Measurements from ENCODE around the gene CDH13. TPM values are rescaled to one million over a fixed set of nuclear protein-coding genes. Genes with fewer than 3 reads are reported as not detected.

CDH13 gene
- total and polyA plus RNA-seq, 9 of the 15 experiments (the other 6 are each of a cell fraction or from before 2014, with no cell fraction given), result 0.03 TPM; not detected in 8

DNA sequence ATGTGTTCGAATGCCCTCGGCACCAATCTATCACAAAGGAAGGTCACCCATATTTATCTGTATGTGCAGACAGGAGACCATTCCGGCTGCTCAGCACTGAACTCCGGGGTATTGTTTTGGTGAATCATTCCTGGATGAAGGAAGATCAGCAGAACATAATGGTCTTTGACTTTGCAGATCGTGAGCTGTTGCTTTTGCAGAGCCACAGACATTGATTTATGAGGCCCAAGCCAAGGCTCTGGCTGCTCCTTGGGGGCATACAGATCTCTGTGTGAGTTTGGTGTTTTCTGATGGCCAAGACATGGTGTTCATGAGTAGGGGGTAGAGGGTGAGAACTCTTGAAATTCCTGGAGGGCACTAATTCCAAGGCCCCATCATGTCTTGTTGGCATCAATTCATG lies 722.2 kb downstream of the CDH13 start (continued):
- TF ChIP-seq, protein P1, sequence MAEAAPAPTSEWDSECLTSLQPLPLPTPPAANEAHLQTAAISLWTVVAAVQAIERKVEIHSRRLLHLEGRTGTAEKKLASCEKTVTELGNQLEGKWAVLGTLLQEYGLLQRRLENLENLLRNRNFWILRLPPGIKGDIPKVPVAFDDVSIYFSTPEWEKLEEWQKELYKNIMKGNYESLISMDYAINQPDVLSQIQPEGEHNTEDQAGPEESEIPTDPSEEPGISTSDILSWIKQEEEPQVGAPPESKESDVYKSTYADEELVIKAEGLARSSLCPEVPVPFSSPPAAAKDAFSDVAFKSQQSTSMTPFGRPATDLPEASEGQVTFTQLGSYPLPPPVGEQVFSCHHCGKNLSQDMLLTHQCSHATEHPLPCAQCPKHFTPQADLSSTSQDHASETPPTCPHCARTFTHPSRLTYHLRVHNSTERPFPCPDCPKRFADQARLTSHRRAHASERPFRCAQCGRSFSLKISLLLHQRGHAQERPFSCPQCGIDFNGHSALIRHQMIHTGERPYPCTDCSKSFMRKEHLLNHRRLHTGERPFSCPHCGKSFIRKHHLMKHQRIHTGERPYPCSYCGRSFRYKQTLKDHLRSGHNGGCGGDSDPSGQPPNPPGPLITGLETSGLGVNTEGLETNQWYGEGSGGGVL (CRISPR knock-in tag; IDR thresholded peaks at IDR 0.05), result no peak
- TF ChIP-seq MAFK (IDR thresholded peaks at IDR 0.05; ENCODE audit: low read length) (no peak), SLC30A9 (CRISPR knock-in tag; IDR thresholded peaks at IDR 0.05) (no peak), HDAC1 (IDR thresholded peaks at IDR 0.05) (no peak)
- TF ChIP-seq, protein P2, sequence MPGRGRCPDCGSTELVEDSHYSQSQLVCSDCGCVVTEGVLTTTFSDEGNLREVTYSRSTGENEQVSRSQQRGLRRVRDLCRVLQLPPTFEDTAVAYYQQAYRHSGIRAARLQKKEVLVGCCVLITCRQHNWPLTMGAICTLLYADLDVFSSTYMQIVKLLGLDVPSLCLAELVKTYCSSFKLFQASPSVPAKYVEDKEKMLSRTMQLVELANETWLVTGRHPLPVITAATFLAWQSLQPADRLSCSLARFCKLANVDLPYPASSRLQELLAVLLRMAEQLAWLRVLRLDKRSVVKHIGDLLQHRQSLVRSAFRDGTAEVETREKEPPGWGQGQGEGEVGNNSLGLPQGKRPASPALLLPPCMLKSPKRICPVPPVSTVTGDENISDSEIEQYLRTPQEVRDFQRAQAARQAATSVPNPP (IDR thresholded peaks at IDR 0.05; ENCODE audit: borderline replicate concordance, insufficient read depth, insufficient read length), result no peak

DNA sequence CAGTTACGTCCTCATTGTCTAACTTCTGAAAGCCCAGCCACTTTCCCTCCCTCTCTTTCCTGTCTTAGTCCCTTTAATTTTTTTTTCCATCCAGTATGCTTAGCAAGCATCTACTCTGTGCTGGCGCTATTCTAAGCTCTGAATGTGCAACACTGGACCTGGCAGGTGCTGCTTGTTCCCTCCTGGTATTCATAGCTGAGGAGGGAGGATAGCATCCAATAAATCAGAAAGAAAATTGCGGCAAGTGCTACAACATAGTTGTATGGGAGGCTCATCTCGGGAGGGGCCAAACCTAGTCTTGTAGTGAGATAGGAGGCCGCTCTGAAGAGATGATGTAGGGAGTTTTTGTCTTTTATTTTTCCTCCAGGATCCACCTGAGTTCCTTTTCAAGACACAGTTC lies 723.7 kb downstream of the CDH13 start:
- 0% methylated on average over 5 of the region's 5 CpGs for whole genome bisulfite sequencing (ENCODE audit: insufficient coverage, low coverage, missing lambda C conversion rate)
- H3K27ac ChIP-seq (ENCODE audit: extremely low read depth, low read depth, low read length), result no peak overlapping the region
- ATAC-seq, result no peak
- H3K9me1 ChIP-seq (ENCODE audit: control insufficient read depth, insufficient read depth, low read length), result no peaks in the 10 kb centered on the region
- H3K9me3 ChIP-seq (replicated peaks; ENCODE audit: control insufficient read depth, insufficient read depth, low read depth, low read length), result no peaks in the 10 kb centered on the region; the same call in 1 of the 2 replicates
- no peak for DNase-seq (ENCODE audit: extremely low read depth in 1 of 4, low spot score in 3 of 4)
- no peaks in the 10 kb centered on the region for H3K79me2 ChIP-seq (ENCODE audit: control insufficient read depth, insufficient read depth, low read length)
- H3K4me1 ChIP-seq (replicated peaks in 1 of 2; ENCODE audit: control insufficient read depth in 2 of 2, insufficient read depth in 2 of 2, low read length in 2 of 2), result no peaks in the 10 kb centered on the region
- no peak overlapping the region for H3K4me2 ChIP-seq (ENCODE audit: insufficient read depth, low read length)
- in situ Hi-C loops (cut with MboI), result no loop called here
- H3K27me3 ChIP-seq (ENCODE audit: control insufficient read depth in 2 of 2, insufficient read depth in 2 of 2, low read length in 2 of 2), result no peaks in the 10 kb centered on the region; a peak in 1 of 5 replicates
- no TSS peak for BruUV-seq (replicated peaks)
- no peak for FAIRE-seq
- no peak overlapping the region for H2AFZ ChIP-seq (ENCODE audit: low read depth, low read length)
- ChIA-PET CTCF (ENCODE audit: low intra/inter-chr PET ratio) (no interaction called here), POLR2A (no interaction called here)
- no peaks in the 10 kb centered on the region for H3K36me3 ChIP-seq (ENCODE audit: control insufficient read depth, insufficient read depth, low read length)
- intact Hi-C loops (cut with micrococcal nuclease), result no loop called here
- H4K20me1 ChIP-seq (replicated peaks; ENCODE audit: control insufficient read depth, insufficient read depth, low read length), result no peaks in the 10 kb centered on the region
- H3K4me3 ChIP-seq, result no peak overlapping the region
- H3K9ac ChIP-seq (ENCODE audit: insufficient read depth in 1 of 2, low read depth in 2 of 2, low read length in 2 of 2), result no peak overlapping the region
- TF ChIP-seq, protein P3, sequence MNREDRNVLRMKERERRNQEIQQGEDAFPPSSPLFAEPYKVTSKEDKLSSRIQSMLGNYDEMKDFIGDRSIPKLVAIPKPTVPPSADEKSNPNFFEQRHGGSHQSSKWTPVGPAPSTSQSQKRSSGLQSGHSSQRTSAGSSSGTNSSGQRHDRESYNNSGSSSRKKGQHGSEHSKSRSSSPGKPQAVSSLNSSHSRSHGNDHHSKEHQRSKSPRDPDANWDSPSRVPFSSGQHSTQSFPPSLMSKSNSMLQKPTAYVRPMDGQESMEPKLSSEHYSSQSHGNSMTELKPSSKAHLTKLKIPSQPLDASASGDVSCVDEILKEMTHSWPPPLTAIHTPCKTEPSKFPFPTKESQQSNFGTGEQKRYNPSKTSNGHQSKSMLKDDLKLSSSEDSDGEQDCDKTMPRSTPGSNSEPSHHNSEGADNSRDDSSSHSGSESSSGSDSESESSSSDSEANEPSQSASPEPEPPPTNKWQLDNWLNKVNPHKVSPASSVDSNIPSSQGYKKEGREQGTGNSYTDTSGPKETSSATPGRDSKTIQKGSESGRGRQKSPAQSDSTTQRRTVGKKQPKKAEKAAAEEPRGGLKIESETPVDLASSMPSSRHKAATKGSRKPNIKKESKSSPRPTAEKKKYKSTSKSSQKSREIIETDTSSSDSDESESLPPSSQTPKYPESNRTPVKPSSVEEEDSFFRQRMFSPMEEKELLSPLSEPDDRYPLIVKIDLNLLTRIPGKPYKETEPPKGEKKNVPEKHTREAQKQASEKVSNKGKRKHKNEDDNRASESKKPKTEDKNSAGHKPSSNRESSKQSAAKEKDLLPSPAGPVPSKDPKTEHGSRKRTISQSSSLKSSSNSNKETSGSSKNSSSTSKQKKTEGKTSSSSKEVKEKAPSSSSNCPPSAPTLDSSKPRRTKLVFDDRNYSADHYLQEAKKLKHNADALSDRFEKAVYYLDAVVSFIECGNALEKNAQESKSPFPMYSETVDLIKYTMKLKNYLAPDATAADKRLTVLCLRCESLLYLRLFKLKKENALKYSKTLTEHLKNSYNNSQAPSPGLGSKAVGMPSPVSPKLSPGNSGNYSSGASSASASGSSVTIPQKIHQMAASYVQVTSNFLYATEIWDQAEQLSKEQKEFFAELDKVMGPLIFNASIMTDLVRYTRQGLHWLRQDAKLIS (CRISPR knock-in tag; IDR thresholded peaks at IDR 0.05), result no peak
- TF ChIP-seq FOXA1 (IDR thresholded peaks at IDR 0.05; ENCODE audit: borderline replicate concordance) (no peak), FOXJ3 (CRISPR knock-in tag; IDR thresholded peaks at IDR 0.05) (no peak), ARID1B (IDR thresholded peaks at IDR 0.05) (no peak)

Measured in K562 (cell line).